Embryonic facial prominence (tissue), 1 donor: ENCODE data around the gene TBC1D24.
A peak's percentile ranks its signal among the peaks of the same experiment; 100 is the strongest.

ENCODE experiments used
- DNase-seq: peaks from one replicate; pipeline ENCODE4 v3.0.0-alpha.2; 2016; ENCODE audit errors: extremely low spot score

TBC1D24 gene

GRCh38 chr16:2450535-2450934 is 24.4 kb upstream of the TBC1D24 start:
- no peak for DNase-seq

GRCh38 chr16:2450975-2451381 is 23.9 kb upstream of the TBC1D24 start:
- DNase-seq = no peak

DNA sequence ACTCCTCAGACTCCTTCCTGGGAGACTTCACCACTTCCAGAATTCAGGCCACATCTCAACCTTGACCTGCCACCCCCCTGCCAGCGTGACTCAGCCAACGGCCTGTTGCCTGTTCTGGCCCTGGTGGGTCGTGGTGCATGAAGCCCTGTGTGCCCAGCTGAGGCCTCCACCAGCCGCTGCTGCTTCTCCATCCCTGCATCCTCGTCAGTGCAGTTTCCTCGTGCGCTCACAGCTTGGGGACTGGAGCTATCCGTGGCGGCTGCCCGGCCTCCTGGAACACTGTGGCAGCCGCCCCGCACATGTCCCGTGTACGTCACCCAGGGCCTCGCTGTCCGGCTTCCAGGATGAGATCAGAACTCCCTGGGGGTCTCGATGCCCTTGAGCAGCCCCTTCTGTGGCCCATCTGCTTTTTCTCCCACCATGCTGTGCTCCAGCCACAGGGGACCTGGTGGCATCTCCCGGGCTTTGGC is 23.0 kb upstream of the TBC1D24 start:
- DNase-seq = no peak

- DNase-seq = no peak
Measured at GRCh38 chr16:2452650-2453049, 22.3 kb upstream of the TBC1D24 start.

- DNase-seq = no peak
Measured at GRCh38 chr16:2455081-2455845, 19.7 kb upstream of the TBC1D24 start.

- no peak for DNase-seq
Measured at GRCh38 chr16:2456551-2457153, 18.3 kb upstream of the TBC1D24 start.

- no peak for DNase-seq
Measured at GRCh38 chr16:2457267-2457666, 17.7 kb upstream of the TBC1D24 start.

DNA sequence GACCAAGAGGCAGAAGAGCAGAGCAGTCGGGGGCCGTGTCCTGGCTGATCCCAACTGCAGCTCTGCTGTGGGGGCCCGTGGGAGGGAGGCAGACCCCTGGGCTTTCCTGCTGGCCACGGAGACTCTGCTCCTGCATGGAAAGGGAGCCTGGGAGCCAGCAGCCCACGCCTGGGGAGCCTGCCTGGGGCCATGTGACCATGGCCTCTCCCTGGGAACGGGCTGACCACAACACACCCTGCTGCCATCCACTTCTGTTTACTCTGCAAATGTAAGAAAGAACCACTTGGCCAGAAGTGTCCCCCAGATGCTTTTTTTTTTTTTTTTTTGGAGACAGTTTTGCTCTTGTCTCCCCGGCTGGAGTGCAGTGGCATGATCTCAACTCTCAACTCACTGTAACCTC is 17.0 kb upstream of the TBC1D24 start:
- DNase-seq = no peak

GRCh38 chr16:2458887-2459646 is 15.9 kb upstream of the TBC1D24 start:
- no peak for DNase-seq

- peak; percentile 89 for DNase-seq
Measured at GRCh38 chr16:2459647-2460390, 15.1 kb upstream of the TBC1D24 start, which contains the start of gene TEDC2. Gene TEDC2, plus strand, starts transcription at chr16:2460109. Its CDS starts 36 bp downstream, at chr16:2460145.

GRCh38 chr16:2460391-2460713 is 14.6 kb upstream of the TBC1D24 start:
- no peak for DNase-seq

GRCh38 chr16:2460916-2461315 is 14.0 kb upstream of the TBC1D24 start:
- DNase-seq = no peak

- DNase-seq = no peak
Measured at GRCh38 chr16:2462031-2462866, 12.7 kb upstream of the TBC1D24 start.

DNA sequence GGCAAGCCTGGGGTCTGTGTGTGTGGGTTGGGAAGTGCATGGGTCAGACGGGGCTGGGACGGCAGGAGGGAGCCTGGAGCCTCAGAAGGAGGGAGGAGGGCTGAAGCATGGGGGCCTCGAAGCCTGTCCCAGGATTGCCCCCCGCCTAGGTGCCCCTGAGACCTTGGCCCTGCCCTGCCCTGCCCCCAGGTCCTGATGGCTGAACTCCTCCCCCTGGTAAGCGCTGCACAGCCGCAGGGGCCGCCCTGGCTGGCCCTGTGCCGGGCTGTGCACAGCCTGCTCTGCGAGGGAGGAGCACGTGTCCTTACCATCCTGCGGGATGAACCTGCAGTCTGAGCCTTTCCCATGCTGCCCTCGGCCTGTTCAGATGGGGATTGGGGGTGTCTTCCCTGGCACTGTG is 10.6 kb upstream of the TBC1D24 start:
- no peak for DNase-seq

- DNase-seq = no peak
Measured at GRCh38 chr16:2465653-2466415, 9.1 kb upstream of the TBC1D24 start.

DNA sequence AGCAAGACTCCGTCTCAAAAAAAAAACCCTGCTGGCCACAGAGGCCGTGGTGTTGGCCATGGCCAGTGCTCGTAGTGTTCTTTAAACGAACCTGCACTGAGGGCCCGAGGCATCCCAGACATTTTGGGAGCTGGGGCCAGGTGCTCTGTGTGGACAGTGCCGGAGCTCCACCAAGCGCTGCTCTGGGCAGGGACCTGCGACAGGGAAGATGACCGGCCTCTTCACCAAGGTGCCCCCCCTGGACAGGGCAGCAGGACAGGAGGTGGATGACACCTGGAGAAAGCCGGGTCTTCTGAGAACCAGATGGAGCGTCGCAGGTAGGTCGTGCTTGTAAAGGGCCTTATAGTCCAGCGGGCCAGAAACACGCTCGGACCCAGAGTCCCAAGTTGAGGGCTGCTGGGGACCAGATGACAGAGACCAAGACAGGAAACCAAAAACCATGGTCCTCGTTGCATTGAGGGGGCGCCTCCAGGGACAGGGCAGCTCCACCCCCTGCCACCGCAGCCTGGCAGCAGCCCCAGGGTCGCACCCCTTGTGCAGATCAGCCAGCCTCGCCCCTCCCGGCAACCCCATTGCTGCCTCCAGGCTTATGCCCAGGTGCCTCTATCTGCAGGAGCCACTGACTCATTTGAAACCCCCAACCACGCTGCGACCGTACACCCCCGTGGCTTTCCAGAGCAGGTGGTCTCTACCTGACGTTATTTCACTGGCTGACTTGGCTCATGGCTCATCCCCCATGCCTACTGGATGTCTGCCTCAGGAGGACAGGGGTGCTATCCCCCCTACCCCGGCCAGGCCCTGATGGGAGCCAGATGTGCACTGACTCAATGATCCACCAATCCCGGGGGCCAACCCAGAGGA is 8.0 kb upstream of the TBC1D24 start:
- no peak for DNase-seq

DNA sequence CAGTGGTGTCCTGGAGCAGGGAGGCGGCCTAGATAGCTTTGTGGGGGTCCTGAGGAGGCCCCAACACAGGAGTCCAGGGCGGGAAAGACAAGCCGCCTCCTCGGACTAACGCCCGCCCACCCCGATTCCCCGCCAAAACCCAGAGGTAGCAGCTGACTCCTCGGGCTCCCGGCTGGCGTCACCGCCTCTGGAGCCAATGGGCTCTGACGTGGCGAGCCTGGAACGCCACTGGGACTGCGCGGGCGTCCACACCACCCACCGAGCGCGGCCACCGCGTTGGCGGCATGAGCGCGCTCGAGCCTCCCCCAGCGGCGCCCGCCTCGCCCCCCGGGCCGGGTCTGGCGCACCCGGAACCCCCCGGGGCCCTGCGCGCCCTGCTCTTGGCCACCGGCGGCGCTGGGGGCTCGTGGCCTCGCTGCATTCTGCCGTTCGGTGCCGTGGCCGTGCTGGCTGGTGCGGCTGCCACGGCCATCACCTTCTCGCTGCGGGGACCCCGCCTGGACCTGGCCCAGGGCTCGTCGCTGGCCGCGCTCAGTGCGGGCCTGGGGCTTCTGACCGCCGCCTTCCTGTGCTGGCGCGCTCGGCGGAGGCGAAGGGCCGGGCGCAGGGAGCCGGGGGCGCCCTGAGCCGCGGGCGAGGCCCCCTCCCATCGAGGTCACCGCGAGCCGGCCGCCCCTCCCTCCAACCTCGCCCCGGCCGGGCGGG is 7.2 kb upstream of the TBC1D24 start:
- peak; percentile 69 for DNase-seq

- no peak for DNase-seq
Measured at GRCh38 chr16:2468233-2468724, 6.6 kb upstream of the TBC1D24 start.
